ENCODE data around the gene SEMG1. TPM values are rescaled to one million over a fixed set of nuclear protein-coding genes. Genes with fewer than 3 reads are reported as not detected.

Gene SEMG1
- total RNA-seq, 2 donors from 2014 or later, result not detected

- WGBS, 2 donors, result 62 to 94% methylated on average over 3 of the region's 3 CpGs
- TF ChIP-seq POLR2A (IDR thresholded peaks at IDR 0.05) (no peak), CTCF (IDR thresholded peaks at IDR 0.05) (no peak)
- H3K4me1 ChIP-seq, result peaks cover 15% of the 10 kb centered on the region
- no peak overlapping the region for H3K4me3 ChIP-seq
- ATAC-seq (no peak), DNase-seq (no peak)
- no peaks in the 10 kb centered on the region for H3K9me3 ChIP-seq
- intact Hi-C loops (cut with DNase I), result no loop called here
- no peaks in the 10 kb centered on the region for H3K36me3 ChIP-seq (replicated peaks in 1 of 2; ENCODE audit: insufficient read depth in 1 of 2, low read depth in 2 of 2)
- no peak overlapping the region for H3K27ac ChIP-seq
- H3K27me3 ChIP-seq, result no peaks in the 10 kb centered on the region
Measured at GRCh38 chr20:45257161-45257560, 50.3 kb downstream of the SEMG1 start.

- intact Hi-C loops (cut with DNase I), result no loop called here
- no peaks in the 10 kb centered on the region for H3K9me3 ChIP-seq
- no peak overlapping the region for H3K27ac ChIP-seq
- no peak for DNase-seq
- H3K4me1 ChIP-seq, result peaks cover 15% of the 10 kb centered on the region
- ATAC-seq, result no peak
- H3K4me3 ChIP-seq, result no peak overlapping the region
- TF ChIP-seq CTCF (IDR thresholded peaks at IDR 0.05) (no peak), POLR2A (IDR thresholded peaks at IDR 0.05) (no peak)
- H3K27me3 ChIP-seq, result no peaks in the 10 kb centered on the region
- 84 to 86% methylated on average over 7 of the region's 7 CpGs for WGBS, 2 donors
- H3K36me3 ChIP-seq (replicated peaks in 1 of 2; ENCODE audit: insufficient read depth in 1 of 2, low read depth in 2 of 2), result no peaks in the 10 kb centered on the region
Measured at GRCh38 chr20:45257711-45258110, 50.9 kb downstream of the SEMG1 start.

- H3K36me3 ChIP-seq (replicated peaks in 1 of 2; ENCODE audit: insufficient read depth in 1 of 2, low read depth in 2 of 2), result no peaks in the 10 kb centered on the region
- 83 to 89% methylated on average over 3 of the region's 3 CpGs for WGBS, 2 donors
- TF ChIP-seq CTCF (IDR thresholded peaks at IDR 0.05) (no peak), POLR2A (IDR thresholded peaks at IDR 0.05) (no peak)
- intact Hi-C loops (cut with DNase I), result no loop called here
- no peaks in the 10 kb centered on the region for H3K27me3 ChIP-seq
- ATAC-seq (no peak), DNase-seq (no peak)
- peaks cover 15% of the 10 kb centered on the region for H3K4me1 ChIP-seq
- H3K9me3 ChIP-seq, result no peaks in the 10 kb centered on the region
- H3K4me3 ChIP-seq, result no peak overlapping the region
- H3K27ac ChIP-seq, result no peak overlapping the region
Measured at GRCh38 chr20:45258259-45258658, 51.4 kb downstream of the SEMG1 start.

GRCh38 chr20:45258664-45259063, 51.8 kb downstream of the SEMG1 start:
- Histone ChIP-seq H3K4me3 (no peak overlapping the region), H3K9me3 (no peaks in the 10 kb centered on the region), H3K27me3 (no peaks in the 10 kb centered on the region), H3K4me1 (peaks cover 15% of the 10 kb centered on the region), H3K27ac (no peak overlapping the region), H3K36me3 (replicated peaks in 1 of 2; ENCODE audit: insufficient read depth in 1 of 2, low read depth in 2 of 2) (no peaks in the 10 kb centered on the region)
- DNase-seq (no peak), ATAC-seq (no peak)
- intact Hi-C loops (cut with DNase I), result no loop called here
- WGBS, 2 donors, result 45 to 48% methylated on average over 2 of the region's 2 CpGs
- TF ChIP-seq POLR2A (IDR thresholded peaks at IDR 0.05), result no peak
- TF ChIP-seq CTCF (IDR thresholded peaks at IDR 0.05), result no peak

Other genes with a start within 250 kb of the SEMG1 start
- gene TOMM34, start 246.6 kb upstream of the SEMG1 start, total RNA-seq, result 10 to 100 TPM in 1 of 2 donors, 1 to 10 TPM in 1; 2.6 to 13.0 TPM
- 10 to 100 TPM; 17.8 to 23.6 TPM for gene STK4, start 240.5 kb upstream of the SEMG1 start, total RNA-seq
- not detected for gene KCNS1, start 105.9 kb upstream of the SEMG1 start, total RNA-seq
- gene WFDC5, start 91.9 kb upstream of the SEMG1 start, total RNA-seq, result not detected
- gene WFDC12, start 82.6 kb upstream of the SEMG1 start, total RNA-seq, result not detected
- not detected for gene PI3, start 32.1 kb upstream of the SEMG1 start, total RNA-seq
- gene SEMG2, start 14.3 kb downstream of the SEMG1 start, total RNA-seq, result not detected
- gene SLPI, start 47.5 kb downstream of the SEMG1 start, total RNA-seq, result 10 to 100 TPM; 14.5 to 34.0 TPM
- gene RBPJL, start 99.8 kb downstream of the SEMG1 start, total RNA-seq, result 100 to 1,000 TPM; 306 to 837 TPM
- gene MATN4, start 101.3 kb downstream of the SEMG1 start, total RNA-seq, result 1 to 10 TPM; 4.9 to 5.3 TPM
- 10 to 100 TPM; 62.0 to 97.6 TPM for gene SDC4, start 141.4 kb downstream of the SEMG1 start, total RNA-seq
- gene SYS1, start 156.1 kb downstream of the SEMG1 start, total RNA-seq, result 10 to 100 TPM; 14.2 to 15.3 TPM
- not detected for gene TP53TG5, start 171.3 kb downstream of the SEMG1 start, total RNA-seq
- gene DBNDD2, start 201.3 kb downstream of the SEMG1 start, total RNA-seq, result 10 to 100 TPM; 10.5 to 20.5 TPM
- gene PIGT, start 209.1 kb downstream of the SEMG1 start, total RNA-seq, result 10 to 100 TPM; 38.6 to 50.3 TPM

Measured in body of pancreas (tissue), 4 donors.